T-helper 17 cell (primary cell): ENCODE data around the gene PUM1. TPM values are rescaled to one million over a fixed set of nuclear protein-coding genes. Genes with fewer than 3 reads are reported as not detected.

Experiments
- ATAC-seq: fragments of 150-1000 bp; cut with Tn5 transposase; 2 replicates; pipeline ENCODE4 v1.10.0; 2021; ENCODE audit warnings: mild to moderate bottlenecking, moderate library complexity
- DNase-seq, 3 donors: peaks; one replicate each; pipeline versions ENCODE4 v3.0.0 to v3.0.0-alpha.2; 2020 to 2021
- H3K9me3 ChIP-seq: one replicate; pipeline ENCODE4 v1.7.0; 2013; ENCODE audit warnings: low read length, mild to moderate bottlenecking; ENCODE audit not compliant: control insufficient read depth, poor library complexity, severe bottlenecking
- H3K27ac Mint-ChIP-seq: one replicate; pipeline ENCODE4 v1.8.0; 2022; ENCODE audit warnings: mild to moderate bottlenecking, moderate library complexity, mixed read lengths
- H3K27me3 Mint-ChIP-seq: one replicate; pipeline ENCODE4 v1.8.0; 2022; ENCODE audit warnings: mixed read lengths
- H3K36me3 Mint-ChIP-seq: one replicate; pipeline ENCODE4 v1.8.0; 2022; ENCODE audit warnings: low read depth, mixed read lengths
- H3K4me1 Mint-ChIP-seq: one replicate; pipeline ENCODE4 v1.8.0; 2022; ENCODE audit warnings: mild to moderate bottlenecking, mixed read lengths
- H3K4me3 Mint-ChIP-seq: one replicate; pipeline ENCODE4 v1.8.0; 2022; ENCODE audit warnings: mild to moderate bottlenecking, moderate library complexity, mixed read lengths
- total RNA-seq, 4 donors: library from RNA in 2 of 4; stranded (reverse) in 2 of 4; gene quantifications; one replicate each; pipeline ENCODE4 v1.2.3 and lab custom pipeline; 2022 to 2026

The PUM1 gene
- total RNA-seq, 2 donors from 2014 or later: 186 to 202 TPM

DNA sequence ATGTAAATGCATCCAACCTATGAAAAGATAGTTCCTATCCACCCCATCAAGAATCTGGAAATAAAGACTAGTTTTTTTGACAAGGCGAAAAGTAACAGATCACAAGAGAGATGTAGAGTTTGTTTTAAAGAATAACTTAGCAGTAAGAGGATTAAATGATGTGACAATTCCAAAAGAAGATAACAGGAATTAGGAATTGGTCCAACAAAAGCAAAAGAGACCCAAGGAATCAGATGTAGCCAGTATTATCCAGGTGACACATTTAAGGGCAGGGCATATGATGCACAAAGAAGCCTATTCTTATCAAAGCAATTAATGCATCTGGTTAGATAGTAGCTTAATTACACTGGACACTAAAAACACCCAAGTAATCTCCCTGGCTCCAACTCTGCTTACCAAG, 53.8 kb downstream of the PUM1 start:
- Mint-ChIP-seq H3K27me3 (no peaks in the 10 kb centered on the region), H3K4me1 (peaks cover 46% of the 10 kb centered on the region), H3K4me3 (peak overlapping the region; percentile 39), H3K36me3 (peaks cover 2% of the 10 kb centered on the region), H3K27ac (peak overlapping the region; percentile 63)
- DNase-seq (no peak), ATAC-seq (no peak)
- H3K9me3 ChIP-seq: no peaks in the 10 kb centered on the region

DNA sequence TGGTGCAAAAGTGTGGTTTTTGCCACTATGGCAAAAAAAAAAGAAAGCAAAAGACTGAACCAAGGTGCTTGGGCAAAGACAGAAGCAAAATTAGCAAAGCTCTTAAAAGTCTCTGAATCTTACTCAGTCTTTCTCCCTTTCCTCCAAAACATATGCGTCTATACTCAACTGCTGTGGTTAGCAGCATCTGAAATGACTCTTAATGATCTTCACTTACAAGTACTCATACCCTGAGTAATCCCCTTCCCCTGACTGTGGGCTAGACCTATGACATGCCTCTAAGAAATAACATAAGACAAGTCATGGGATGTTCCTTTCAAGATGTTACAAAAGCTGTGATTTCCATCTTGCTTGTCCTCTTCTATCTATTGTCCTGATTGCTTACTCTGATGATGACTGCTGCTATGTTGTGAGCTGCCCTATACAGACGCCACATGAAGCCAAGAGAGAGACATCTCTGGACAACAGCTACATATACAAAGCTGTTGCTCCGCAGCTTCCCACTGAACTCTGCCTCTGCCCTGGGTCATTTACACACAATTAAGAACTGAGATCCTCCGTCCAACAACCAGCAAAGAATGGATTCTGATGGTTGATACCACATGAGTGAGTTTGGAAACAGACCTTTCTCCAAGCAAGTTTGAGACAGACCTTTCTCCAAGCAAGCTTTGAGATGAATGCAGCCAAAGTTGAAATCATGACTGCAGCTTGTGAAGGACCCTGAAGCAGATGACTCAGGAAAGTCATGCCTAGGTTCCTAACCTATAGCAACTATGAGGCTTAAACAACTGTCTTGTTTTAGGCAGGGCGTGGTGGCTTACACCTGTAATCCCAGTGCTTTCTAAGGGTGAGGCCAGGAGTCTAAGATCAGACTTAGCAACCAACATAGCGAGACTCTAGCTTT, 55.2 kb downstream of the PUM1 start:
- H3K36me3 Mint-ChIP-seq: peaks cover 7% of the 10 kb centered on the region
- no peaks in the 10 kb centered on the region for H3K9me3 ChIP-seq
- no peak overlapping the region for H3K4me3 Mint-ChIP-seq
- peak; percentile 68 for ATAC-seq
- H3K27ac Mint-ChIP-seq: no peak overlapping the region
- DNase-seq: no peak
- H3K27me3 Mint-ChIP-seq: no peaks in the 10 kb centered on the region
- H3K4me1 Mint-ChIP-seq: peaks cover 52% of the 10 kb centered on the region

DNA sequence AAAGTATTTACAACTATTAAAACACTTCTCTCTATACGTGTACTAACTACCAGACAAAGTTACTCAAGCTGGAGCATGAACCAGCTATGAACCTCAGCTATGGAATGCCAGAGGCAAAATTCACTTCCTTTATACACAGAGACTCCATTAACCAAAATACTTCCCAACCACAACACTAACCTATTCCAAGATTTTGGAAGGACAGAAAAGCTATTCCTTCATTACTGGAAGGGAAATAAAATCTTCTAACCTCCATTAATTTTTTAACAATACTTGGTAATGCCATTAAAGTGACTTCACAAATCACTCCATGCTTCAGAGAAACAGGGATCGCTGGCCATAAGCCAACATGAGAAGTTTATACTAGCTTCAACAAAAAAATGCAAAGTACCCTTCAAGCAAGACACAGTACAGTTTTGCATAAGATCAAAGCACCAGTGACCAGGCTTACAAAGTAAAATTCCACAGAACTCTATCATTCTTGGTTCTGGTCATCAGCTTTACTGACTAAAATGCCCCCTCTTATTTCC, 58.0 kb downstream of the PUM1 start:
- H3K4me1 Mint-ChIP-seq: peaks cover 56% of the 10 kb centered on the region
- H3K4me3 Mint-ChIP-seq: no peak overlapping the region
- no peak overlapping the region for H3K27ac Mint-ChIP-seq
- no peaks in the 10 kb centered on the region for H3K27me3 Mint-ChIP-seq
- peaks cover 4% of the 10 kb centered on the region for H3K36me3 Mint-ChIP-seq
- DNase-seq (no peak), ATAC-seq (no peak)
- H3K9me3 ChIP-seq: no peaks in the 10 kb centered on the region

DNA sequence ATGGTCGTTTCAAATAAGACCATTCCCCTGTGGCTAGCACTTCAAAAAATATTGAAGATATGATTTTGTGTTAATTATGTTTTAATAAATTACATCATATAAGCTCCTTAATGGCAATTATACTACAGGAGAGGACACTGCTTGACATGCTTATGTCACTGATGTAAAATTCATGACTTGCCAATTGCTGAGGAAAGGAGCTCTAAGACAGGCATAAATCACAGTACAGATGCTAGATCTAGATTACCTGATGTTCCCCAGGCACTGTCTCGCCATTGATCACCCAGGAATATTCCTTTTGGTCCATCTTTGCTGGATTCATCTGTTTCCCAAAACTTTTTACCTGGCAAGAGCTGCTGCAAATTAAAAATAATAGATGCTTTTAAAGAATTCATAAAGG, 58.8 kb downstream of the PUM1 start:
- no peak overlapping the region for H3K4me3 Mint-ChIP-seq
- H3K4me1 Mint-ChIP-seq: peaks cover 49% of the 10 kb centered on the region
- ATAC-seq: no peak
- H3K36me3 Mint-ChIP-seq: peaks cover 4% of the 10 kb centered on the region
- H3K9me3 ChIP-seq: no peaks in the 10 kb centered on the region
- no peak for DNase-seq
- H3K27ac Mint-ChIP-seq: no peak overlapping the region
- no peaks in the 10 kb centered on the region for H3K27me3 Mint-ChIP-seq

DNA sequence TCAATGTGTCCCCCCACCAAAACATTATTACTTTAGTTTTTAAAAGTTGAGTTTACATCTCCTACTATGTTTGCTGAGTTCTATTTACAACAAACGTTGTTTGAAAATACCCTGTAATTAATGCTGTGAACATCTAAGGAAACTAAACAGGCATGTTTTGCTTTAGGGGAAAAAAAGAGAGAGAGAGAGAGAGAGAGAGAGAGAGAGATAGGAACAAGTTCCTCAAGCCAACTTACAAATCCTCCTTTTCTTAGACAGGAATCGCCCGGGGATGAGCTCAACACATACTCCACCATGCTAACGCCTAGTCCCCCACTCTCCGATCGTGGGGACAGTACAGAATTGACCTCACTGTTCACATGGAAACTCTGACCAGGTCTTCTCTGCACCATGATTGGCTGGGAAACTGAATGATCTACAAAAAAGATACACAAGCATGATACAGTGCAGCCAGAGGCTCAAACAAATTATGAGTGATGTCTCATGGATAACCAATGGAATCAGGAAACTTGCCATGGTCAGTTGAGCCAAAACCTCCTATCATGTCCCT, 59.8 kb downstream of the PUM1 start:
- DNase-seq (no peak), ATAC-seq (no peak)
- Mint-ChIP-seq H3K4me3 (no peak overlapping the region), H3K27me3 (no peaks in the 10 kb centered on the region), H3K27ac (no peak overlapping the region), H3K4me1 (peaks cover 44% of the 10 kb centered on the region), H3K36me3 (peaks cover 4% of the 10 kb centered on the region)
- no peaks in the 10 kb centered on the region for H3K9me3 ChIP-seq

DNA sequence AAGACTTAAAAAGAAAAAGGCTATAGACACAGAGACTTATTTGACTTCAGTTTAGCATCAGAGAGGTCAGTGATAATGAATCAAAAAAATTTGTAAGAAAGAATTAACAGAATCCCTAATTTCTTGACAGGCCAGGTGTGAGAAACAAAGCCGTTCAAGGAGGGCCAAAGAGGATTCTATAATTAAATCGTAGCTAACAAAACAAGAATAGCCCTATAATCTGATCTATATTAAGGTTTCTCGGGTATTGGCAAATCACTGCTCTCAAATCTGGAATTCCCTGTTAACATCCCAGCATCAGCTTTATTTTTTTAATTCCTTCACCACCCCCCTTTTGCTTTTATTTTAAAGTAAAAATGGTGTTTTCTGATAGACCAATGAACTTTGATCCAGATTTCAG, 60.3 kb downstream of the PUM1 start:
- Mint-ChIP-seq H3K4me3 (no peak overlapping the region), H3K36me3 (peaks cover 4% of the 10 kb centered on the region)

DNA sequence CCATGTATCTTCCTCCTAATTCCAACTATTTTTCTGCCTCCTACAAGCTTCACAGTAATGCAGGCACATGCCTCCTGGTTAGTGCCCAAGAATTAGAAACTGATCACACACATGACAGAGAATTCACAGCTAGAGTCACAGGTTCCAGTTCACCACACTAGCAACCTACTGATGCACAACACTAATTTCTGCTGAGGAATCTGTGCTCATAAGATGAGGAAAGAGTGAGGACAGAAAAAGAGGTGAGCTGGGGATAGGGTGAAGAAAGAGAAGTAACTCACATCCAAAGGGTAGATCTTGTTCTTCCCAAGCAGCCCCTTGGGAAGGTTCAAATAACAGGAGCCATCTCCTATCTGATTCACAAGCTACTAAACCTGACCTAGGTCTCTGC, 61.3 kb downstream of the PUM1 start:
- H3K9me3 ChIP-seq: peaks cover 5% of the 10 kb centered on the region
- DNase-seq (no peak), ATAC-seq (no peak)
- Mint-ChIP-seq H3K27me3 (no peaks in the 10 kb centered on the region), H3K4me3 (no peak overlapping the region), H3K4me1 (peaks cover 39% of the 10 kb centered on the region), H3K36me3 (peaks cover 4% of the 10 kb centered on the region), H3K27ac (no peak overlapping the region)

More for the DNA sequence above, 60.3 kb downstream of the PUM1 start:
- ATAC-seq (no peak), DNase-seq (no peak)
- no peak overlapping the region for H3K27ac Mint-ChIP-seq
- peaks cover 3% of the 10 kb centered on the region for H3K9me3 ChIP-seq
- H3K4me1 Mint-ChIP-seq: peaks cover 39% of the 10 kb centered on the region
- no peaks in the 10 kb centered on the region for H3K27me3 Mint-ChIP-seq

DNA sequence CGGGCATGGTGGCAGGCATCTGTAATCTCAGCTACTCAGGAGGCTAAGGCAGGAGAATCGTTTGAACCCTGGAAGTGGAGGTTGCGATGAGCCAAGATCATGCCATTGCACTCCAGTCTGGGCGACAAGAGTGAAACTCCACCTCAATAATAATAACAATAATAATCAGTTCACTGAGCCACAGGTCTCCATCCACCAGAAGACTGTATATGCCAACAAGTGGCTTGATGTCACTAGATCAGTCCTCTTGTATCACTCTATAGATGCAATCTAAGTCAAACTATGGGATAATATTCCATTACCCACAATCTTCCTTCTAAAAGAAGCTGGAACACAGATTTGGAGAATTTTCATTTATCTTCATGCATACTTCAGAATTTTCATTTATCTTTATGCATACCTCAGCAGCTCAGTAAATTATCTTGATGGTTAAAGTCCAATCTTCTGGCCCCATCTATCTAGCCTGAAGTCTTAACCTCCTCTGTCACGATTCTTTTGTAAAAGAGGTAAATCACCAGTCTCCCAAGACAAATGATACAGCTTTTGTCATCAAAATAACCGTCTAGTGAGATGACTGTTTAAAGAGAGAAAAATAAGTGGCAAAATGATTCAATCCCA, 61.8 kb downstream of the PUM1 start:
- no peak for ATAC-seq
- Mint-ChIP-seq H3K27me3 (no peaks in the 10 kb centered on the region), H3K36me3 (peaks cover 4% of the 10 kb centered on the region), H3K27ac (no peak overlapping the region), H3K4me3 (no peak overlapping the region), H3K4me1 (peaks cover 39% of the 10 kb centered on the region)
- DNase-seq: no peak
- H3K9me3 ChIP-seq: peaks cover 5% of the 10 kb centered on the region

DNA sequence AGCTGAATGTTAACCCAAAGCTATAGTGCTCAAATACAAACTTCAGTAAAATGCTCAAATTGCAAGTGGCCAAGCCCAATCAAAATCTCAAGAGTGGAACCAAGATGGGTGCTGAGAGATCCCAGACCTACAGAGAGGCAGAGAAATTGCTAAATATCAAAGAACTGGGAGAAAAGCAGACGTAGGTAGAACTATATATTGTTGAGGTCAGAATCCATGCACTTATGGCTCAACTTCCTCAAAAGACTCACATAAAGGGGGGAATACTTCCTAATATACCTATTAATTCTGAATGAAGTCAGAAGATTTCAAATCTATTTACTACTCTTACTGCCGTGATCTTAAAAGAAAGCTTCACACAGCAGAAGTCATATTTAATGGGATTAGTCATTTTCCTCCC, 65.2 kb downstream of the PUM1 start:
- H3K27me3 Mint-ChIP-seq: no peaks in the 10 kb centered on the region
- no peak for DNase-seq
- no peak for ATAC-seq
- H3K4me1 Mint-ChIP-seq: peaks cover 37% of the 10 kb centered on the region
- no peak overlapping the region for H3K4me3 Mint-ChIP-seq
- H3K9me3 ChIP-seq: peaks cover 5% of the 10 kb centered on the region
- H3K36me3 Mint-ChIP-seq: peaks cover 1% of the 10 kb centered on the region
- H3K27ac Mint-ChIP-seq: peak overlapping the region; percentile 41

DNA sequence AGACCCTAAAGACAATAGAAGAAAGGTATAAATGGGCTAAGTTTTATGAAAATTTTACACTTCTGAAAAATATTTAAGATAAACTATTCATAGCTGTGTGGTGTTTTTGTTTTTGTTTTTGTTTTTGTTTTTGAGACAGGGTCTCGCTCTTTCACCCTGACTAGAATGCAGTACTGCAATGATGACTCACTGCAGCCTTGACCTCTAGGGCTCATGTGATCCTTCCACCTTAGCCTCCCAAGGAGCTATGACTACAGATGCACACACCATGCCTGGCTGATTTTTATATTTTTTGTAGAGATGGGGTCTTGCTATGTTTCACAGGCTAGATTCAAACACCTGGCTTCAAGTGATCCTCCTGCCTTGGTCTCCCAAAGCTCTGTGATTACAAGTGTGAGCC, 66.6 kb downstream of the PUM1 start:
- H3K27ac Mint-ChIP-seq: peak overlapping the region; percentile 59
- ATAC-seq: no peak
- no peak for DNase-seq
- peaks cover 35% of the 10 kb centered on the region for H3K4me1 Mint-ChIP-seq
- H3K36me3 Mint-ChIP-seq: peaks cover 8% of the 10 kb centered on the region
- H3K4me3 Mint-ChIP-seq: no peak overlapping the region
- no peaks in the 10 kb centered on the region for H3K27me3 Mint-ChIP-seq
- H3K9me3 ChIP-seq: peaks cover 5% of the 10 kb centered on the region

DNA sequence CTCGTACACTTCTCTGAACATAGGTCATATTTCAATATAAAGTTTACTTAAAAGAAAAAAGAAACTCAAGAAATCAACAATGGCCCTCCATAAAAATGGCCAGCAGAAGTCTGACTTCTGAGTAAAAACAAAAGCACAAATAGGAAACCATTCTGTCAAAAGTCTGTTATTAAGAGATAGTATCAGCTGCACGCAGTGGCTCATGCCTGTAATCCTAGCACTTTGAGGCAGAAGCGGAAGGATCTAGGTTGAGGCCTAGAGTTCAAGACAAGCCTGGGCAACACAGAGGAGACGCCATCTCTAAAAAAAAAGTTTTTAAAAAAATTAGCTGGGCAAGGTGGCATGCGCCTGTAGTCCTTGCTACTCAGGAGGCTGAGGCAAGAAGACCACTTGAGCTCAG, 67.3 kb downstream of the PUM1 start:
- DNase-seq: no peak
- H3K9me3 ChIP-seq: peaks cover 5% of the 10 kb centered on the region
- H3K27ac Mint-ChIP-seq: peak overlapping the region; percentile 59
- ATAC-seq: no peak
- H3K4me1 Mint-ChIP-seq: peaks cover 34% of the 10 kb centered on the region
- no peak overlapping the region for H3K4me3 Mint-ChIP-seq
- H3K27me3 Mint-ChIP-seq: no peaks in the 10 kb centered on the region
- peaks cover 8% of the 10 kb centered on the region for H3K36me3 Mint-ChIP-seq

DNA sequence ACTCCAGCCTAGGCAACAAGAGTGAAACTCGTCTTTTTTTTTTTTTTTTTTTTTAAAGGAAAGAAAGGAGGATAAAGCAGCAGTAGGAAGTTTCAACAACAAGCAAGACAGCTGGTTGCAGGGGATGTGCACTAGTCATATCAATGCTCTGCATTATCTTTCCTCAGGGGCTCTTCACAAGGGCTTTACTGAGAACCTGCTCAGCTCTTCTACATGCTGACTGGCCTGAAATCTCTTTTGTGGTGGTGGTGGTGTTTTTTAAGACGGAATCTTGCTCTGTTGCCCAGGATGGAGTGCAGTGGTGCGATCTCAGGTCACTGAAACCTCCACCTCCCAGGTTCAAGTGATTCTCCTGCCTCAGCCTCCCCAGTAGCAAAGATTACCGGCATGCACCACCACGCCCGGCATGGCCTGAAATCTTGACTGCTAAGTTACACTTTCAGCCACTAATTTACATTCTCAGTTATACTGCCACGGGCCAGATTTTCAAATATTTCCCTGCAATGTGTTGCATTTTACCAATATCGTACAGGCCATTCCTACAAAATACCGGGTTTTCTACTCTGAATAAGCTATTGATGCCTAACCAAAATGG, 68.0 kb downstream of the PUM1 start:
- DNase-seq (no peak), ATAC-seq (no peak)
- no peaks in the 10 kb centered on the region for H3K27me3 Mint-ChIP-seq
- peaks cover 36% of the 10 kb centered on the region for H3K4me1 Mint-ChIP-seq
- no peak overlapping the region for H3K4me3 Mint-ChIP-seq
- peaks cover 8% of the 10 kb centered on the region for H3K36me3 Mint-ChIP-seq
- H3K27ac Mint-ChIP-seq: peak overlapping the region; percentile 59
- peaks cover 5% of the 10 kb centered on the region for H3K9me3 ChIP-seq

DNA sequence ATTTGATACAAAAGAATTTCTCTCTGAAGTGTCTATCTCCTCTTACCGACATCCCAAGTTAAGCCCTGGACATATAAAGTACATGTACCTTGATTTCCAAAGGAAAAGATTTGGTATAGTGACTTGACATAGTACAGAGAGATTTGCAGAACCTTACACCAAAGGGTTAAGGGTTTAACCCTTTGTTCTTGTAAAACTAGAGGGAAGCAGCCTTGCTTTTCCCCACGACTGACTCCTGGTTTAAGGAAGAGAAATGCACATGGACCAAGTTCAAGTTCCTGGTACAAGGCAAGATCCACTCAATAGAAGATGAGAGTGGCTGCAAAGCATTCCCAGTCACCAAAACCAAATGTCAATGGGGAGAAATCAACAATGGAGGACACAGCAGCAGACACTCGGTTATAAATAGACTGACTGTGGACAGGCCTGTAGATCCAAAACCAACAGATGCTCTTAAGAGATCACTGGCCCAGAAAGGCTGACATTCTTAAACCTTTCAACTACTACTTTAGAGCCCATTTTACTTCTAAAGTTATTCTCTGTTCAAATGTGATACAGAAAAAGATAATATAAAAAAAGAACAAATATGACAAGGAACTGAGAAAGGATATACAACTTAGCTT, 69.4 kb downstream of the PUM1 start:
- Mint-ChIP-seq H3K4me3 (no peak overlapping the region), H3K27me3 (no peaks in the 10 kb centered on the region), H3K27ac (peak overlapping the region; percentile 60), H3K36me3 (peaks cover 8% of the 10 kb centered on the region), H3K4me1 (peaks cover 33% of the 10 kb centered on the region)
- ATAC-seq (no peak), DNase-seq (no peak)
- H3K9me3 ChIP-seq: peaks cover 5% of the 10 kb centered on the region
